HG03342 (cell line): ENCODE results near the gene ABCA3.

Experiments used
- ATAC-seq: cut with Tn5 transposase; IDR thresholded peaks from one replicate; pipeline ENCODE4 v1.9.1; 2021; ENCODE audit warnings: mild to moderate bottlenecking, moderate library complexity; ENCODE audit not compliant: unreplicated experiment

ABCA3 gene

GRCh38 chr16:2237493-2238149 is 102.9 kb downstream of the ABCA3 start:
- no peak for ATAC-seq

- no peak for ATAC-seq
Observed at GRCh38 chr16:2237102-2237482, 103.4 kb downstream of the ABCA3 start.

GRCh38 chr16:2236337-2237101 is 104.0 kb downstream of the ABCA3 start, which contains the start of gene DNASE1L2:
TSS of gene DNASE1L2 (plus strand) at chr16:2236444. CDS start at chr16:2236817, 373 bp downstream.
- no peak for ATAC-seq

- ATAC-seq = no peak
Observed at GRCh38 chr16:2235695-2236336, 104.7 kb downstream of the ABCA3 start.

GRCh38 chr16:2235234-2235651 is 105.3 kb downstream of the ABCA3 start:
- no peak for ATAC-seq

- ATAC-seq = no peak
Observed at GRCh38 chr16:2234813-2235170, 105.7 kb downstream of the ABCA3 start.

- no peak for ATAC-seq
Observed at GRCh38 chr16:2233872-2234812, 106.4 kb downstream of the ABCA3 start.

- no peak for ATAC-seq
Observed at GRCh38 chr16:2233046-2233775, 107.3 kb downstream of the ABCA3 start.

GRCh38 chr16:2232094-2232990 is 108.2 kb downstream of the ABCA3 start:
- no peak for ATAC-seq

GRCh38 chr16:2231016-2231931 is 109.3 kb downstream of the ABCA3 start:
- no peak for ATAC-seq

GRCh38 chr16:2230376-2230775 is 110.2 kb downstream of the ABCA3 start:
- no peak for ATAC-seq

GRCh38 chr16:2229632-2230250 is 110.8 kb downstream of the ABCA3 start:
- no peak for ATAC-seq

GRCh38 chr16:2229091-2229490 is 111.4 kb downstream of the ABCA3 start:
- ATAC-seq = no peak

GRCh38 chr16:2228161-2228824 is 112.2 kb downstream of the ABCA3 start:
- no peak for ATAC-seq

- no peak for ATAC-seq
Observed at GRCh38 chr16:2226918-2227317, 113.6 kb downstream of the ABCA3 start.

- ATAC-seq = no peak
Observed at GRCh38 chr16:2226245-2226793, 114.2 kb downstream of the ABCA3 start.
